Mucosa of gallbladder (tissue), 1 donor: ENCODE results near the gene DDI2. TPM values are rescaled to one million over a fixed set of nuclear protein-coding genes. Genes with fewer than 3 reads are reported as not detected.

ENCODE experiments used
- DNase-seq: peaks from one replicate; pipeline ENCODE4 v3.0.0-alpha.2; 2020; ENCODE audit warnings: low spot score
- total RNA-seq: library from RNA; stranded (reverse); gene quantifications from one replicate; pipeline ENCODE4 v1.2.1, GENCODE V29; 2021
- donor health status: DM: no; HTN: no; CAD: no.

Gene DDI2
- total RNA-seq, 1 donor from 2014 or later = 45.2 TPM

GRCh38 chr1:15605398-15606383, 11.6 kb upstream of the DDI2 start:
- no peak for DNase-seq

DNA sequence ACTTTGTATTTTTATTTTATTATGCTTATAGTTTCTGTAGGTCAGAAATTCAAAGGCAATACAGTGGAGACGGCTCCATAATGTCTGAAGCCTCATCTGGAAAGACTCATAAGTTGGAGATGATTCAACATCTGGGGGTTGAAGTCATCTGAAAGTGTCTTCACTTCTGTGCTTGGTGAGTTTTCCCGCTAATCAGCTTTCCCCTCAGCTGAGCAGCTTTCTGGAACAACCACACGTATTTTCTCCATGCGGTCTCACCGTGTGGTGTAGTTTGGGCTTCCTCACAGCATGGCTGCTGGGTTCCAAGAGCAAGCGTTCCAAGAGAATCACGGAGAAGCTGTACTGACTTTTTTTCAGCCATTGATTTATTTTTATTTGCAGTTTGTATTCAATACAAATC, 7.6 kb upstream of the DDI2 start:
- no peak for DNase-seq

DNA sequence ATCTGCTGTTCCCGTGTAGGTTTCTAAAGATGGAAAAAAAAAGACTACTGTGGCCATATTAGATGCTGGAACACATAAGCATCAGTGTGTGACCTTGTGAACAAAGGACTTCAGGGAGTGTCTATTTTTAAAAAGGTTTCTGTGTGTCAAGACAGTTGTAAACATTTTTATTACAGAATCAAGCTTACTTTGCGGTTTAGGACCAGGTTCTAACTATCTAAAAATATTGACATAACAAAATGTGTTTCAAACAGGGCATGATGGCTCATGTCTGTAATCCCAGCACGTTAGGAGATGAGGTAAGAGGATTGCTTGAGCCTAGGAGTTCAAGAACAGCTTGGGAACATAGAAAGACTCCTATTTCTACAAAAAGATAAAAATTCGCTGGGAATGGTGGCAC, 7.1 kb upstream of the DDI2 start:
- DNase-seq = no peak

DNA sequence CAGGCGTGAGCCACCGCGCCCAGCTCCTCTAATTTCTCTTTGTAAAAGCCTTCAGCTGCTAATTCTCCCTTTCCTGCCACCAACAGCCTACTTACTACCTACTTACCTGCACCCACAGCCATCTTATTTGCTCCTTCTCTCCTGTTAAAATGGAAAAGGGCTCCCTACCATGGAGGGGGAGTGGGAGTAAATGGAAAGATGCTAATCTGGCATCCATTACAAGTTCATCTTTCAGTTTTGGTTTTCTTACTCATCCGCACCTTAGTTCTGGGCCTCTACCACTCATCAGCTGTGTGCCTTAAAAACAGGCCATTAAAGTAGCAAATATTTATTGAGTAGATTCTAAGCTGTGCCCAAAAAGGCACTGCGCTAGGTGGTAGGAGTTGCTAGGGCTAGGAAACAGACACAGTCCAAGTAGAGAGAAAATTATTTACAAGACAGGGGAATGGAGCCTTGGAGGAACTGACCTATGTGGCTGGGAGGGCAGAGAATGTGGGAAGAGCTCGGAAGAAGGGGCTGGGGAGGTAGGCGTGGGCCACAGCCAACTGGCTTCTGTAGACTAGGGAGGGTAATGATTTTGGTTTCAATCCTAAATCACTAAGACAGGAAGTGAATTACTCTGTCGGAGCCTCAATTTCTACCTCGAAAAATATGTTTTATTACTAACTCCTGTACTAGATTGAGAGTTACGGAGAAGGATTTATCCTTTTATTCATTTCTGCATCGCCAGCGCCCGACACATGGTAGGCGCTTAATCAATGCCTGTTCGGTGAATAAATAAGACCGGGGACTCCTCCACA, 685 bp upstream of the DDI2 start:
- no peak for DNase-seq

GRCh38 chr1:15618077-15618654, 908 bp downstream of the DDI2 start:
- no peak for DNase-seq

DNA sequence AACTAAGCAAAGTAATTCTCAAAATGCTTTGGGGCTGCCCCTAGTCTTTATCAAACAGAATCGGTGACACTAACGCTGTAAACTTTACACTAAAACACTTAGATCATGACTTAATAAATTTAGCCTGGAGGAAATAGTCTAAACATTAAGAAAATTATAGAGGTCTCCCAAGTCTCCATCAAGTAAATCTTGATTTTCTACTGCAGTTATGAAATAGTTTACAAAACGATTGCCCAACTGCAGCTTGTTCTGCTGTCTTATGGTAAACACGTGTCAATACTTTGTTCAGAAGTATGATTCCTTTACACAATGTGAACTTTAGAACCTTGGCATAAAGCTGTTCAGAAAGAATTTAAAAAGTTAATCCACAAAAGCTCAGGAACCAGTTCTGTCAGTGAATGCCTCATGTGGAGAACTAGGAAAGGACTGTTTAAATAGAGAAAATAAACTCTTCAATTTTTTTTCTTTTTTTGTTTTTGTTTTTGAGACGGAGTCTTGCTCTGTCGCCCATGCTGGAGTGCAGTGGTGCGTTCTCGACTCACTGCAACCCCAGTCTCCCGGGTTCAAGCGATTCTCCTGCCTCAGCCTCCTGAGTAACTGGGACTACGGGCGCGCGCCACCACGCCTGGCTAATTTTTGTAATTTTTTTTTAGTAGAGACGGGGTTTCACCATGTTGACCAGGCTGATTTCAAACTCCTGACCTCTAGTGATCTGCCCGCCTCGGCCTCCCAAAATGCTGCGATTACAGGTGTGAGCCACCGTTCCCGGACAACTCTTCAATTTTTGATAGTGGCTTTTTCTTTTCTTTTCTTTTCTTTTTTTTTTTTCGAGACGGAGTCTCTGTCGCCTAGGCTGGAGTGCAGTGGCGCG, 1.6 kb downstream of the DDI2 start:
- no peak for DNase-seq

DNA sequence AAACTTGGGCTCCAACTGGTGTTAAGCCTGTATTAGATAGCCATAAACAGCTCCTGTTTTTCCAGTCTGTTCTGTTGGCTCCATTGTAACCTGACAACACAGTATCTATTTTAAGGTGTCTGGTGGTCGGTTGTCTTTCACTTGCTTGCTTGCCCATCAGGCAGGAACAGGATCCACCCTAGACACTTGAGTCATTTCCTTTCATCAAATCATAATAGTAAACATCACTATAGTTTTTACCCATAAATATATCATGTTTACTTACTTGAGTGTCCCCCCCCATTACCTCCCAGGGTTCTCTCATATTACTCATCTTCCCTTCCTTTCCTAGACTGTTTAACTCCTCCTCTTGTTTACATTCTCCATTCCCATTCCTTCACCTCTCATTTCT, 2.9 kb downstream of the DDI2 start:
- DNase-seq = no peak

DNA sequence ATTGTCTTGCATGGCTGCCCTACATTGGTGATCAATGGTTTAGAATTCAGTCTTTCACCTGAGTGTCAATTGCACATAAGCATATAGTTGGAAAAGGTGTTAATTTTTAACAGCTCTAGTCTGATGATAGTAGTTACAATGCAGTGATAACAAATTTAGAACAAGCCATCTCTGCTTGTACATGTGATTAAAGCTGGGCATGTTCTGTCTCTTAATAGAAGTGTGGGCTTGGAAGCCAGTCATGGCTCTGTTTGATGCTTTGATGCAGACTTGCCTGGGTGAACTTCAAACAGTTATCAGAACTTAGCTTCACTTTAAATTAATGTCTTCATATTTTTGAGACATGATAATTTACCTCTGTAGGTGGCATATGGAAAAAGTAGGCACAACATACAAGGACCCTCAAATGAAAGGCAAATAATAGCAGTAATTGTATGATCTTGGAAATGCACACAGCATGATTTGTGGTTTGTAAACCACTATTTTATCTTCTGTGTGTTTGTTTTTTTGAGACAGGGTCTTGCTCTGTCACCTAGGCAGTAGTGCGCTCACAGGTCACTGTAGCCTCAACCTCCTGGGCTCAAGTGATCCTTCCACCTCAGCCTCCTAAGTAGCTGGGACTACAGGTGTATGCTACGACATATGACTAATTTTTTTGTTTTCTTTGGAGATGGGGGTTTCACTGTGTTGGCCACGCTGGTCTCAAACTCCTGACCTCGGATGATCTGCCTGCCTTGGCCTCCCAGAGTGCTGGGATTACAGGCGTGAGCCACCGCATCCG, 3.8 kb downstream of the DDI2 start:
- no peak for DNase-seq

DNA sequence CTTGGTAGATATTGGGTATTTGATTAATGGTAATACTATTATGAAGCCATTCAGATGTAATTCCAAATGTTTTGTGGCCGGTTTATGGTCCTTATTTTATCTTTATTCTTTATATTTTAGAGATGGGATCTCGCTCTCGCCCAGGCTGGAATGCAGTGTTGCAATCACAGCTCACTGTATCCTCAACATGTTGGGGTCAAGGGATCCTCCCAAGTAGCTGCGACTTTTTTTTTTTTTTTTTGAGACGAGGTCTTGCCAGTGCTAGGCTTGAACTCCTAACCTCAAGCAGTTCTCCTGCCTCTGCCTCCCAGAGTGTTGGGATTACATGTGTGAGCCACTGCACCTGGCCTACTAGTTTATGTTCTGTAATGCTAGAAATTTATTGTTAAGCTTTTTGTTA, 4.7 kb downstream of the DDI2 start:
- DNase-seq = no peak

GRCh38 chr1:15622712-15623373, 5.6 kb downstream of the DDI2 start:
- DNase-seq = no peak

DNA sequence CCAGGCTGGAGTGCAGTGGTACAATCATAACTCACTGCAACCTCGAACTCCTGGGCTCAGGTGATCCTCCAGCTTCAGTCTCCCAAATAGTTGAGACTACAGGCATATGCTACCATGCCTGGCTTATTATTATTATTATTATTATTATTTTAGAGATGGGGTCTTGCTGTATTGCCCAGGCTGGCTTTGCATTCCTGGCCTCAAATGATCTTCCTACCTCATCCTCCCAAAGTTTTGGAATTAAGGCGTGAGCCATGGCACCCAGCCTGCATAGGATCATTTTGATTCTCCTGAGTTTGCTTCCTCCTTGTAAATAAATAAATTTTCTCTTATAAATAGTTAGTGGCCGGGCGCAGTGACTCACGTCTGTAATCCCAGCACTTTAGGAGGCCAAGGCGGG, 6.2 kb downstream of the DDI2 start:
- DNase-seq = no peak

DNA sequence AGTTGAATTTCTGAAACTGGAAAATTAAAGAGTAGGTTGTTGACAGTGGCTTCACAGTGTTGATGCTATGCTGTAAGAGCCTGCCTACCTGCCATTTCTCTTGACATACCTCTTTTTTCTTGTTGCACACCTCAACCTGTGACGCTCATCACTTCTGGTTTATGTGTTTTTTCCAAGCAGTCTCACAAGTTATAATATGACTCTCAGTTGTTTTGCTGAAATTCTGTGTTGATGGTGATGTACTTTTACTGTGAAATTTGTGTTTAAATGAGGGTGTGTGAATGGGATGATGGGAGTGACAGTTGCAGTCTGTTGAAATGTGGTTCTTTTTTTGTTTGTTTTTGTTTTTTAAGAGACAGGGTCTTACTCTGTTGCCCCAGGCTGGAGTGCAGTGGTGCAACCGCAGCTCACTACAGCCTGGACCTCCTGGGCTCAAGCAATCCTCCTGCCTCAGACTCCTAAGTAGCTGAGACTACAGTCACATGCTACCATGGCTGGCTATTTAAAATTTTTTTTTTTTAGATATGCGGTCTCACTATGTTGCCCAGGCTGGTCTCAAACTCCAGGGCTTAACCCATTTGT, 7.0 kb downstream of the DDI2 start:
- DNase-seq = no peak

- no peak for DNase-seq
Measured at GRCh38 chr1:15625056-15625917, 8.0 kb downstream of the DDI2 start.

- no peak for DNase-seq
Measured at GRCh38 chr1:15626269-15626950, 9.2 kb downstream of the DDI2 start.

DNA sequence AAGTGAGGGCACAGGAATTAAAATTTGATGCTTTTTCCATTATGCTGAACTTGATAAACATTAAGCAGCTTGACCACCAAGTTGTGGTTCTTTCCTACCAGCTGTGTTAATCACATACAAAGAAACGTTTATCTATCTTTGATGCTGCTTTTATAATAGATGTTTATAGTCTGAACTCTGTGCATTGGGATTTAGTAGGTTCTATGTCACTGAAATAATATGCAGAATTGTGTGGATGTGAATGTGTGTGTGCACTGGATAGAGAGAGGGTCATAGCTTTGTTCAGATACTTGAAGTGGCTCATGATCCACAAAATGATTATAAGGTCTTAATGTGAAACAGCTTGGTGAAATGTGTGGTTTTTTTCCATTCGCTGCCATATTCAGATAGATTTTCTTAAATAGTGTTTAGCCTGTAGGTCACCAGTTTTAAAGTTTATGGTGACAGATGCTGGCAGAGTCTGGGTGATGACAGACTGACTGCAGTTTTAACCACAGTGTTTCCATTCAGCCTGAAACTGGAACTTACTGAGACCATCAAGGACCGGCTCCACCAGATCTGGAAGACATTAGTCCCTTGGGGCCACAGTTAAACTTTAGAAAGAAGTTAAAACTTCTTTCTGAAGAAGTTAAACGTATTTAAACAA, 10.2 kb downstream of the DDI2 start:
- DNase-seq = no peak

GRCh38 chr1:15628003-15628402, 10.7 kb downstream of the DDI2 start:
- DNase-seq = no peak

DNA sequence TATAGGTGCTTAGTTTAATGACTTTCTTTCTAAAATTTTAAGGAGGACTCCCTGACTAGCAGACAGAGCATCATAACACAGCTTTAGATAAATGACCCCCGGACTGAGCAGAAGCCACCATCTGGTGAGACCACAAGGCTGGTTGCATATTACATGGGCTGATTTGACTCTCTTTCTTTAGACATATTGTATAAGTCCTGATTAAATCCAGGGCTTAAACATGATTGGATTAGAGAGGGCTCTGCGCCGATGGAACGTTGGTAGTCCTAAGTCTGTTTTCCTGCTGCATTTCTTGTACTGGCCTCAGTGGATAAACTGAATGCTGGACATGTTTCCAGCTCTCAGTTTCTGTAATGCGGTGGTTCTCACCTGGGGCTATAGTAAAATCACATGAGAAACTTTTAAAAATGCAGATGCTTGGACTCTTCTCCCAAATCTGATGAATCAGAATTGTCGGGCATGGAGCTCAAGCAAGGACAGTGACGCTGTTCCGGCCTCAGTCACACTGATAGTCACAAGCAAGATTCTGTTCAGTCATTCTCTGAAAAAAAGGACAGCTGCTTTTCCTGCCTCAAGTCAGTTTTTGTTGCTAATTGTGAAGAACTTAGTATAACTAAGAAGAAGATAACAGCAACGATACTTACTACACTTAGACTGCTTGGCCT, 16.6 kb downstream of the DDI2 start:
- DNase-seq = no peak
